ENCODE measurements around the gene PHACTR4.
A peak's percentile ranks its signal among the peaks of the same experiment; 100 is the strongest.
"Not testable (repeated sequence)": the region's sequence is repeated elsewhere in the genome, so short reads cannot be mapped to it uniquely, and the experiment has no call there.

Gene PHACTR4

GRCh38 chr1:28519946-28520725 is 150.6 kb downstream of the PHACTR4 start:
- Mint-ChIP-seq H3K27ac (no peak overlapping the region), H3K4me3 (peak overlapping the region; percentile 43)

DNA sequence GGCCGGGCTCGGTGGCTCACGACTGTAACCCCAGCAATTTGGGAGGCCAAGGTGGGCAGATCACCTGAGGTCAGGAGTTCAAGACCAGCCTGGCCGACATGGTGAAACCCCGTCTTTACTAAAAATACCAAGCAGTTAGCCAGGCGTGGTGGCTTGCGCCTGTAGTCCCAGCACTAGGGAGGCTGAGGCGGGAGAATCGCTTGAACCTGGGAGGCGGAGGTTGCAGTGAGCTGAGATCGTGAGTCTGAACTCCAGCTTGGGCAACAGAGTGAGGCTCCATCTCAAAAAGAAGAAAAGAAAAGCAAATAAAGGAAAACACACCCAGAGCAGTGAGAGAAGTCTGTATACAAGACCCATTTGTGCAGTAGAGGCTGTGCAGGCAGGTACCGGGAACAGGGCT is 151.3 kb downstream of the PHACTR4 start:
- not testable (repeated sequence) for H3K27ac Mint-ChIP-seq; H3K9me3 Mint-ChIP-seq; H3K4me3 Mint-ChIP-seq; DNase-seq (ENCODE audit: low spot score); H3K27me3 Mint-ChIP-seq (ENCODE audit: low read depth)
- Mint-ChIP-seq H3K36me3 (ENCODE audit: low read depth) (peaks cover 20% of the 10 kb centered on the region), H3K4me1 (ENCODE audit: low read depth) (peaks cover 29% of the 10 kb centered on the region)

More at GRCh38 chr1:28519946-28520725, 150.6 kb downstream of the PHACTR4 start:
- no peak for DNase-seq (ENCODE audit: low spot score)
- H3K9me3 Mint-ChIP-seq: no peaks in the 10 kb centered on the region
- no peaks in the 10 kb centered on the region for H3K27me3 Mint-ChIP-seq (ENCODE audit: low read depth)
- H3K4me1 Mint-ChIP-seq (ENCODE audit: low read depth): peaks cover 29% of the 10 kb centered on the region
- peaks cover 18% of the 10 kb centered on the region for H3K36me3 Mint-ChIP-seq (ENCODE audit: low read depth)

DNA sequence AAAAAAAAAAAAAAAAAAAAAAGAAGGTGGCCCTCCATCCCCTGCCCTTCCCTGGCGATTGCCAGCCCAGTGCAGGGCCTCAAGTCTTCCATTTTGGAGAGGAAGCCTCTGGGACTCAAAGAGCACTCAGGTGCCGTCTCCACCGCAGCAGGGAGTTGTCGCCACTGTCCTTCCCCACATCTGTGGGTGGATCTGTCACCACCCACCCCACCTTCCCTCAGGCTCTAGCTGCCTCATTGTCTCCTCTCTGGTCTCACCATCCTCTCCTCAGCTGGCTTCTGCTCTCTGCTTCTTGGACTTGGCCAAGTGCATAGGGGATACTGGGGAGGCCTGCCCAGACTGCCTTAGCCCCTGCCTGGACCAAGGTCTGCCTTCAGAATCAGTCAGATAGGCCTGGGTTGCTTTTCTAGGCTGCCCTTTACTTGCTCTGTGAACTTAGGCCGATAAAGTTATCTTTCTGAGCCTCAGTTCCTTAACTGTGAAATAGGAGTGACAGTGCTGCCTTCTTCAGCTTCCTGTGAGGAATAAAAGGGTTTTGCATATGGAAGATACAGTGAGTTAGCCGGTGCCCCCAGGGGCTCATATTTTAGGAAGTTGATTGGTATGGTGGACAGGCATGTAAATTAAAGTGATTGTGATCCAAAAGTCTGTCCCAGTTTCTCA is 152.1 kb downstream of the PHACTR4 start:
- Mint-ChIP-seq H3K4me1 (ENCODE audit: low read depth) (peaks cover 29% of the 10 kb centered on the region), H3K9me3 (no peaks in the 10 kb centered on the region), H3K4me3 (no peak overlapping the region), H3K27me3 (ENCODE audit: low read depth) (no peaks in the 10 kb centered on the region), H3K36me3 (ENCODE audit: low read depth) (peaks cover 20% of the 10 kb centered on the region), H3K27ac (peak overlapping the region; percentile 27)
- no peak for DNase-seq (ENCODE audit: low spot score)

DNA sequence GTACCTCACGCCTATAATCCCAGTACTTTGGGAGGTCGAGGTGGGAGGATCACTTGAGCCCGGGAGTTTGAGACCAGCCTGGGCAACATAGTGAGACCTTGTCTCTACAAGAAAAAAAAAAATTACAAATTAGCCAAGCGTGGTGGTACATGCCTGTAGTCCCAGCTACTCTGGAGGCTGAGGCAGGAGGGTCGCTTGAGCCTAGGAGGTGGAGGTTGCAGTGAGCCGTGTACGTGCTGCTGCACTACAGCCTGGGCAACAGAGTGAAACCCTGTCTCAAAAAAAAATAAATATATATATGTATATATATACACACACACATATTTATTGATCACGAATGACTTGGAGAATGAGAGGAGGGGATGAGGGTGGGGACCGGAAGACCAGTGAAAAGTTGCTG is 153.0 kb downstream of the PHACTR4 start:
- not testable (repeated sequence) for H3K27ac Mint-ChIP-seq
- Mint-ChIP-seq H3K36me3 (ENCODE audit: low read depth) (peaks cover 19% of the 10 kb centered on the region), H3K4me1 (ENCODE audit: low read depth) (peaks cover 24% of the 10 kb centered on the region)

DNA sequence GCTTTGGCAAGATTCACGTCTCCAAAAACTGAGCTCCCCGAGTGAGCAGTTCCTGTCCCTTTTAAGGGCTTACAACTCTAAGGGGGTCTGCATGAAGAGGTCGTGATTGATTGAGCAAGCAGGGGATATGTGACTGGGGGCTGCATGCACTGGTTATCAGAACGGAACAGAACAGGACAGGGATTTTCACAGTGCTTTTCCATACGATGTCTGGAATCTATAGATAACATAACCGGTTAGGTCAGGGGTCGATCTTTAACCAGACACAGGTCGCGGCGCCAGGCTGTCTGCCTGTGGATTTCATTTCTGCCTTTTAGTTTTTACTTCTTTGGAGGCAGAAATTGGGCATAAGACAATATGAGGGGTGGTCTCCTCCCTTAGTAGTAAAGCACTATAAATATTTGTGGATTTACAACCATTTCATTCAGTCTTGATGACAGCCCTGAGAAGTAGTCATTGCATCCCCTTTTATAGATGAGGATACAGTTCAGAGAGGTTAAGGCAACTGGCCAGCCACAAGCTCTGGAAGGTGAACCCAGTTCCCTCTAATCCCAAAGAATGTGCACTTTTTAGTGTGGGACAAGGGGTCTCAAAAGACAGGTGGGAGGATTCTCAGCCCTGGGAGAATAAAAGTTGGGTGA is 155.6 kb downstream of the PHACTR4 start:
- H3K4me1 Mint-ChIP-seq (ENCODE audit: low read depth): peaks cover 13% of the 10 kb centered on the region
- H3K9me3 Mint-ChIP-seq; H3K27me3 Mint-ChIP-seq (ENCODE audit: low read depth); H3K27ac Mint-ChIP-seq; H3K4me3 Mint-ChIP-seq; DNase-seq (ENCODE audit: low spot score): not testable (repeated sequence)
- H3K36me3 Mint-ChIP-seq (ENCODE audit: low read depth): peaks cover 23% of the 10 kb centered on the region

More for the DNA sequence above, 153.0 kb downstream of the PHACTR4 start:
- not testable (repeated sequence) for DNase-seq (ENCODE audit: low spot score); H3K4me3 Mint-ChIP-seq; H3K27me3 Mint-ChIP-seq (ENCODE audit: low read depth); H3K9me3 Mint-ChIP-seq

GRCh38 chr1:28526886-28527285 is 157.3 kb downstream of the PHACTR4 start:
- Mint-ChIP-seq H3K27ac (no peak overlapping the region), H3K36me3 (ENCODE audit: low read depth) (peaks cover 31% of the 10 kb centered on the region)

DNA sequence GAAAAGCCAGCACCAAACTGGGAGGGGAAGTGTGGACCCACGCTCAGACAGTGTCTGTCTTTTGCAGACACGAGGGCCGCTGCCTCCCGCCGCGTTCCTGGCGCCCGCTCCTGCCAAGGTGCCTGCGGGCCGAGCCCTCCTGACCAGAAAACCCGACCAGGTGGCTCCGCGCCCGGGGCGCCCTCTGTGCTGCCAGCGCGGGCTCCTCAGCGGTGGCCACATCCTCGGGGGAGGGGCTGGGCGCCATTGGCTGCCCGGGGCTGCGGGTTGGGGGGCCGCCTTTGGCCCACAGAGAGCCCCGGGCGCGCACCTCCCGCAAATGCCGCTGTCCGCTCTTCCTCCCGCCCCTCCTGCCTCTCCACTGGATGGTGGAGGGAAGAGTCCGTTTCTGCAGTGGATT is 160.9 kb downstream of the PHACTR4 start:
- H3K4me1 Mint-ChIP-seq (ENCODE audit: low read depth): no peaks in the 10 kb centered on the region
- H3K9me3 Mint-ChIP-seq: no peaks in the 10 kb centered on the region
- H3K36me3 Mint-ChIP-seq (ENCODE audit: low read depth): peaks cover 42% of the 10 kb centered on the region
- H3K27ac Mint-ChIP-seq: no peak overlapping the region
- H3K4me3 Mint-ChIP-seq: no peak overlapping the region
- no peak for DNase-seq (ENCODE audit: low spot score)
- no peaks in the 10 kb centered on the region for H3K27me3 Mint-ChIP-seq (ENCODE audit: low read depth)

More at GRCh38 chr1:28526886-28527285, 157.3 kb downstream of the PHACTR4 start:
- no peaks in the 10 kb centered on the region for H3K9me3 Mint-ChIP-seq
- H3K4me3 Mint-ChIP-seq: no peak overlapping the region
- H3K27me3 Mint-ChIP-seq (ENCODE audit: low read depth): no peaks in the 10 kb centered on the region
- H3K4me1 Mint-ChIP-seq (ENCODE audit: low read depth): peaks cover 7% of the 10 kb centered on the region
- DNase-seq (ENCODE audit: low spot score): no peak

DNA sequence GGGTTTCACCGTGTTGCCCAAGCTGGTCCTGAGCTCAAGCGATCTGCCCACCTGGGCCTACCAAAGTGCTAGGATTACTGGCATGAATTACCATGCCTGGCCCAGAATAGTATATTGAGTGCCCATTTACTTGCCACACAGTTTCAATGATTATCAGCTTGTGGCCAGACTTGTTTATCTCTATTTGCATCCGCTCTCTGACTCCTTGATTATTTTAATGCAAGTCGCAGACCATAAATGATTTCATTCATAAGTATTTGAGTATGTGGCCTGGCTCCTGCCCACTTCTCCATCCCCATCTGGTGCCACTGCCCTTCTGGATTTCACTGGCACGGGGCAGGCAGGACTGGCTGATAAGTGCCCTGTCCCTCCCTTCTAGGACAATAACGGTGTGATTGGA is 165.1 kb downstream of the PHACTR4 start:
- H3K9me3 Mint-ChIP-seq: no peaks in the 10 kb centered on the region
- H3K4me3 Mint-ChIP-seq: no peak overlapping the region
- H3K4me1 Mint-ChIP-seq (ENCODE audit: low read depth): no peaks in the 10 kb centered on the region
- H3K36me3 Mint-ChIP-seq (ENCODE audit: low read depth): peaks cover 53% of the 10 kb centered on the region
- no peaks in the 10 kb centered on the region for H3K27me3 Mint-ChIP-seq (ENCODE audit: low read depth)
- no peak overlapping the region for H3K27ac Mint-ChIP-seq
- no peak for DNase-seq (ENCODE audit: low spot score)

DNA sequence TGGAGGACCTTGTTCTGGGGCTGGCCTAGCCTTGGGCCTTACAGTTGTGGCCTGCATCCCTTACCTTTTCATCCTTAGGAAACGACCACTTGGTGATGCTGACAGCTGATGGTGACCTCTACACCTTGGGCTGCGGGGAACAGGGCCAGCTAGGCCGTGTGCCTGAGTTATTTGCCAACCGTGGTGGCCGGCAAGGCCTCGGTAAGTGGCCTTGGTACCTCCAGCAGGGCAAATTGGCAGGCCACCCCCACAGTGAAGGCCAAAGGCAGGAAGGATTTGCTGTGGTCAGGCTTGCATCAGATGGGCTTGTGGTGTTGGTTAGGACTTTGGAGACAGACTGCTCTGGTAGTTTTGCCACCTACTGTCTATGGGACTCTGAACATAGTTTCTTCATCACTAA is 165.6 kb downstream of the PHACTR4 start:
- Mint-ChIP-seq H3K4me1 (ENCODE audit: low read depth) (no peaks in the 10 kb centered on the region), H3K9me3 (no peaks in the 10 kb centered on the region), H3K36me3 (ENCODE audit: low read depth) (peaks cover 48% of the 10 kb centered on the region), H3K4me3 (no peak overlapping the region), H3K27ac (no peak overlapping the region), H3K27me3 (ENCODE audit: low read depth) (no peaks in the 10 kb centered on the region)
- no peak for DNase-seq (ENCODE audit: low spot score)

DNA sequence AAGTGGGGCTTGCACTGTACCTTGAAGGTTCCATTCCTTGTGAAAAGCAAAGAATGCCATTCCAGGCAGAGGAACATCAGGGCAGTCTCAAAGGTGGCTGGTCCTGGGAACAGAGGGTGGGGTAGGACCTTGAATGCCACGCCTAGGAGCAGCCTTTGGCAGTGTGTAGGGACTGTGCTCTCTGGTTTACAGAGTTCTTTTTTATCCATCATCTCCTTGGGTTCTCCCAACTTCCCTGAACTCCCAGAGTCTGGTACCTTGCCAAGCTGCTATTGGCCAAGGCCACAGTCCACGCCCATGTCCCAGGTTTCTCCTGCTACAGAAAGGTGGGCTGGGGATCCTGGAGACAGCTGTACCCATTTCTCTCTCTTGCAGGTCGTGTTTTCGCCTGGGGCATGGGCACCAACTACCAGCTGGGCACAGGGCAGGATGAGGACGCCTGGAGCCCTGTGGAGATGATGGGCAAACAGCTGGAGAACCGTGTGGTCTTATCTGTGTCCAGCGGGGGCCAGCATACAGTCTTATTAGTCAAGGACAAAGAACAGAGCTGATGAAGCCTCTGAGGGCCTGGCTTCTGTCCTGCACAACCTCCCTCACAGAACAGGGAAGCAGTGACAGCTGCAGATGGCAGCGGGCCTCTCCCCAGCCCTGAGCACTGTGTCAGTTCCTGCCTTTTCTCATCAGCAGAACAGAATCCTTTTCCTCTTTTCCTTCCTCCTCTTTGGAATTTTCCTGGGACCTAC is 168.1 kb downstream of the PHACTR4 start:
- Mint-ChIP-seq H3K27ac (no peak overlapping the region), H3K4me3 (no peak overlapping the region), H3K9me3 (no peaks in the 10 kb centered on the region), H3K27me3 (ENCODE audit: low read depth) (no peaks in the 10 kb centered on the region), H3K4me1 (ENCODE audit: low read depth) (no peaks in the 10 kb centered on the region), H3K36me3 (ENCODE audit: low read depth) (peaks cover 31% of the 10 kb centered on the region)
- no peak for DNase-seq (ENCODE audit: low spot score)

- Mint-ChIP-seq H3K4me1 (ENCODE audit: low read depth) (no peaks in the 10 kb centered on the region), H3K27me3 (ENCODE audit: low read depth) (no peaks in the 10 kb centered on the region), H3K4me3 (no peak overlapping the region), H3K9me3 (no peaks in the 10 kb centered on the region), H3K27ac (no peak overlapping the region), H3K36me3 (ENCODE audit: low read depth) (peaks cover 31% of the 10 kb centered on the region)
- no peak for DNase-seq (ENCODE audit: low spot score)
Observed at GRCh38 chr1:28538286-28538685, 168.7 kb downstream of the PHACTR4 start.

DNA sequence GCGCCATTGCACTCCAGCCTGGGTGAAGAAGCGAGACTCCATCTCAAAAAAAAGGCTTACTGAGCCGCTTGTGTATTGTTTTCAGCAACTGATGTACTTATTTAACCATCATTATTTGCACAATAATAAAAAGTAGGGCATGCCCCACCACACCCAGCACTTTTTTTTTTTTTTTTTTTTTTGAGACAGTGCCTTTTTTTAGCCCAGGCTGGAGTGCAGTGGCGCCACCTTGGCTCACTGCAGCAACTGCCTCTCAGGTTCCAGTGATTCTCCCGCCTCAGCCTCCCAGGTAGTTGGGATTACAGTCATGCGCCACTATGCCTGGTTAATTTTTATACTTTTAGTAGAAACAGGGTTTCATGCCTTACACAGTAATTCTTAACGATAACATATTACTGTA is 171.1 kb downstream of the PHACTR4 start:
- Mint-ChIP-seq H3K27ac (no peak overlapping the region), H3K4me1 (ENCODE audit: low read depth) (no peaks in the 10 kb centered on the region), H3K36me3 (ENCODE audit: low read depth) (peaks cover 17% of the 10 kb centered on the region), H3K27me3 (ENCODE audit: low read depth) (no peaks in the 10 kb centered on the region), H3K9me3 (no peaks in the 10 kb centered on the region), H3K4me3 (no peak overlapping the region)
- DNase-seq (ENCODE audit: low spot score): no peak

DNA sequence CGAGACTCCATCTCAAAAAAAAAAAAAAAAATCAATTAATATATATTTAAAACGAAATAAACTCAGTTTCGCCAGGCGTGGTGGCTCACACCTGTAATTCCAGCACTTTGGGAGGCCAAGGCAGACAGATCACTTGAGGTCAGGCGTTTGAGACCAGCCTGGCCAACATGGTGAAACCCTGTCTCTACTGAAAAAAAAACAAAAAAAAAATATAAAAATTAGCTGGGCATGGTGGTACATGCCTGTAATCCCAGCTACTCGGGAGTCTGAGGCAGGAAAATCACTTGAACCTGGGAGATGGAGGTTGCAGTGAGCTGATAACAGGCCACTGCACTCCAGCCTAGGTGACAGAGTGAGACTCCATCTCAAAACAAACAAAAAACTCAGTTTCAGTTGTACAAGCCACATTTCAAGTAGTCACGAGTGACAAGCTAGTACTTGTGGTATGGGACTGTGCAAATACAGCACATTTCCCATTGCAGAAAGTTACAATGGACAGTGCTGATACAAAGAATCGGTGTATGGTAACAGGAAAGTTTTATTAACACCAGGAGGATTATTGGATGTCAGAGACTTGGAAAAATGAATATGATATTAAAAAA is 172.0 kb downstream of the PHACTR4 start:
- not testable (repeated sequence) for H3K9me3 Mint-ChIP-seq; H3K4me1 Mint-ChIP-seq (ENCODE audit: low read depth); H3K27me3 Mint-ChIP-seq (ENCODE audit: low read depth)

More for the DNA sequence above, 172.0 kb downstream of the PHACTR4 start:
- DNase-seq (ENCODE audit: low spot score); H3K27ac Mint-ChIP-seq; H3K4me3 Mint-ChIP-seq: not testable (repeated sequence)
- peaks cover 10% of the 10 kb centered on the region for H3K36me3 Mint-ChIP-seq (ENCODE audit: low read depth)
